Thymus (tissue), 11 donors: Measurements from ENCODE around the gene ZNF512. TPM values are rescaled to one million over a fixed set of nuclear protein-coding genes. Genes with fewer than 3 reads are reported as not detected.

Experiments
- DNase-seq, 9 donors: peaks; one replicate each; pipeline ENCODE4 v3.0.0-alpha.2; 2013; ENCODE audit warnings: low spot score in 9 of 9, low read depth in 6 of 9, missing footprints in 1 of 9
- H3K27ac ChIP-seq, 2 donors: one replicate each; pipeline ENCODE4 v1.5.1; 2013; ENCODE audit warnings: control low read depth in 1 of 2, low read depth in 1 of 2, low read length in 1 of 2, mild to moderate bottlenecking in 1 of 2, moderate library complexity in 1 of 2
- H3K27me3 ChIP-seq, 2 donors: one replicate each; pipeline ENCODE4 v1.5.1; 2013; ENCODE audit warnings: low read length in 1 of 2; ENCODE audit not compliant: control insufficient read depth in 2 of 2, insufficient read depth in 1 of 2
- H3K36me3 ChIP-seq, 2 donors: one replicate each; pipeline ENCODE4 v1.5.1; 2013; ENCODE audit warnings: low read length in 1 of 2, mild to moderate bottlenecking in 1 of 2, moderate library complexity in 1 of 2; ENCODE audit not compliant: control insufficient read depth in 2 of 2, insufficient read depth in 2 of 2
- H3K4me1 ChIP-seq, 2 donors: one replicate each; pipeline ENCODE4 v1.5.1; 2013; ENCODE audit warnings: low read length in 2 of 2; ENCODE audit not compliant: control insufficient read depth in 2 of 2, insufficient read depth in 2 of 2
- H3K4me3 ChIP-seq, 2 donors: one replicate each; pipeline ENCODE4 v1.5.1; 2013; ENCODE audit warnings: low read length in 2 of 2, control low read depth in 1 of 2, mild to moderate bottlenecking in 1 of 2
- H3K9me3 ChIP-seq, 2 donors: one replicate each; pipeline ENCODE4 v1.5.1; 2013; ENCODE audit warnings: low read length in 1 of 2, mild to moderate bottlenecking in 1 of 2; ENCODE audit not compliant: control insufficient read depth in 2 of 2, insufficient read depth in 1 of 2
- WGBS: extraction: QIAGEN DNeasy Blood & Tissue Kit; methylation state at CpG from one replicate; pipeline ENCODE4 v1.1.7; 2013; 5-methylcytosine and 5-hydroxymethylcytosine counted together
- polyA plus RNA-seq: library from polyadenylated mRNA; stranded (reverse); fragments of 200-250 nt; gene quantifications from one replicate; pipeline ENCODE4 v1.2.3, GENCODE V29; 2013
- total RNA-seq: library from RNA; stranded (reverse); fragments of 120-200 nt; gene quantifications from one replicate; pipeline ENCODE4 v1.2.4, GENCODE V29; 2013
- donor health status: healthy.

Gene ZNF512
- total and polyA plus RNA-seq, 2 donors = 33.6 to 41.6 TPM

- Histone ChIP-seq H3K27me3 (no peaks in the 10 kb centered on the region), H3K4me1 (no peaks in the 10 kb centered on the region), H3K36me3 (no peaks in the 10 kb centered on the region), H3K9me3 (no peaks in the 10 kb centered on the region), H3K4me3 (no peak overlapping the region), H3K27ac (no peak overlapping the region)
- WGBS = 87% methylated on average over 6 of the region's 6 CpGs
- DNase-seq = no peak
Observed at GRCh38 chr2:27572998-27573429, 9.8 kb upstream of the ZNF512 start.

GRCh38 chr2:27573452-27573851, 9.4 kb upstream of the ZNF512 start:
- WGBS = 71% methylated on average over 3 of the region's 3 CpGs
- no peak for DNase-seq

DNA sequence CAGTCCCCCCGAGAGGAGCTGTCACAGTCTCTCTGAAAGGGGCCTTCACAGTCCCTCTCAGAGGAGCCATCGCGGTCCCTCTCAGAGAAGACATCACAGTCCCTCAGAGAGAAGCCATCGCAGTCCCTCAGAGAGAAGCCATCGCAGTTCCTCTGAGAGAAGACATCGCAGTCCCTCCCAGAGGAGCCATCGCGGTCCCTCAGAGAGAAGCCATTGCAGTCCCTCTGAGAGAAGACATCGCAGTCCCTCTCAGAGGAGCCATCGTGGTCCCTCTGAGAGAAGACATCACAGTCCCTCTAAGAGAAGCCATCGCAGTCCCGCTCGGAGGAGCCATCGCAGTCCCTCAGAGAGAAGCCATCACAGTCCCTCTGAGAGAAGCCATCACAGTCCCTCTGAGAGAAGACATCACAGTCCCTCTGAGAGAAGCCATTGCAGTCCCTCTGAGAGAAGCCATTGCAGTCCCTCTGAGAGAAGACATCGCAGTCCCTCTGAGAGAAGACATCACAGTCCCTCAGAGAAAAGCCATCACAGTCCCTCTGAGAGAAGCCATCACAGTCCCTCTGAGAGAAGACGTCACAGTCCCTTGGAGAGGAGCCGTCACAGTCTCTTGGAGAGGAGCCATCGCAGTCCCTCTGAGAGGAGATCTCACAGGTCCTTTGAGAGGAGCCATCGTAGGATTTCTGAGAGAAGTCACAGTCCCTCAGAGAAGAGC, 1.3 kb upstream of the ZNF512 start:
- no peaks in the 10 kb centered on the region for H3K36me3 ChIP-seq
- H3K9me3 ChIP-seq = no peaks in the 10 kb centered on the region
- no peaks in the 10 kb centered on the region for H3K27me3 ChIP-seq
- no peak for DNase-seq
- H3K27ac ChIP-seq = no peak overlapping the region
- peaks cover 14 to 20% of the 10 kb centered on the region in 2 donors for H3K4me1 ChIP-seq
- WGBS = 99% methylated on average over 19 of the region's 19 CpGs
- no peak overlapping the region for H3K4me3 ChIP-seq

More at GRCh38 chr2:27573452-27573851, 9.4 kb upstream of the ZNF512 start:
- Histone ChIP-seq H3K27me3 (no peaks in the 10 kb centered on the region), H3K36me3 (no peaks in the 10 kb centered on the region), H3K9me3 (no peaks in the 10 kb centered on the region), H3K4me3 (no peak overlapping the region), H3K27ac (no peak overlapping the region), H3K4me1 (no peaks in the 10 kb centered on the region)

GRCh38 chr2:27582129-27582694, 630 bp upstream of the ZNF512 start:
- Histone ChIP-seq H3K36me3 (no peaks in the 10 kb centered on the region), H3K27ac (peak overlapping the region; percentile 44 to 46), H3K4me1 (peaks cover 14 to 20% of the 10 kb centered on the region in 2 donors), H3K4me3 (peak overlapping the region; percentile 74 to 96), H3K9me3 (no peaks in the 10 kb centered on the region), H3K27me3 (no peaks in the 10 kb centered on the region)
- 93% methylated on average over 16 of the region's 16 CpGs for WGBS
- DNase-seq = peak in 1 of 9 donors; percentile 26

DNA sequence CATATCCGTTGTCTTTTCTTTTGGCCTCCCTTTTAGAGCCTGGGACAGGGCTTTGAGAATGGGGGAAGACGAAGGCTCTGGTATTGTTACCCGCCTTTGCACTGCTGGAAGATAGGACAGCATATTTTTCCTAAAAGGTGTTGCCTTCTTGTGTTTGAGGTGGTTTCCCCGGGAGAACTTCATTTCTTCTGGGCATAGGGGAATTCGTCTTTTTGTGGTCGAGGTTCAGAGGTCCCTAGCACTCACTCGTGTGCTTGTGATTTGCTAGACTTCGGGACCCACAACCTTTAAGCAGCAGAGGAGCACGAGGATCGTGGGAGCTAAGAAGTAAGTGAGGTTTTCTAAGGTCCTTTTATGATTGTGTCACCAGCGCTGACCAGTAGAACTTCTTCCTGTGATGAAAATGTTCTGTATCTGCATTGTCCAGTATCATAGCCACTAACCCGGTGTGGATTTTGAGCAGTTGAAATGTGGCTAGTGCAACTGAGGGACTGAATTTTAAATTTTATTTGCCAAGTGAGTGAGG, 611 bp downstream of the ZNF512 start:
- Histone ChIP-seq H3K9me3 (no peaks in the 10 kb centered on the region), H3K4me3 (peak overlapping the region; percentile 74 to 96), H3K36me3 (no peaks in the 10 kb centered on the region), H3K4me1 (peaks cover 14 to 20% of the 10 kb centered on the region in 2 donors), H3K27ac (peak overlapping the region; percentile 44 to 87), H3K27me3 (no peaks in the 10 kb centered on the region)
- peak in 3 of 9 donors; percentile 4 to 11 (median 8) for DNase-seq
- 7% methylated on average over 12 of the region's 12 CpGs for WGBS

DNA sequence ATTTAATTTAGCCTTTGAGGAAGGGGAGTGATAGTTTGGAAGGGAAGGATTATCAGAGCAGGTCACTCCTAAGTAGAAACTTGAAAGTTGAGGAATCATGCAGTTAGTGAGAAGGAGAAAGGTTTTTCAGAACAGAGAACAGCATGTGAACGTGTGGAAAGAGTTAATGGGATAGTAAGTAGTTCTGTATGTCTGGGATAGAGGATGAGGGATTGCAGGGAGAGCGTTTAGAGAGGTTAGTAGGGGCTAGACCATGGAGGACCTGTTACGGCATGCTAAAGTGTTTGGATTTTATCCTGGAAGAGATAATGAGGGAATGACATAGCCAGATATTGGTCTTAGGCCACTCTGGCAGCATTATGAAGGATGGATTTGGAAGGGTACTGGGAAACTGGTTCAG, 1.8 kb downstream of the ZNF512 start:
- 96% methylated on average over 3 of the region's 3 CpGs for WGBS
- no peak overlapping the region for H3K4me3 ChIP-seq
- H3K27me3 ChIP-seq = no peaks in the 10 kb centered on the region
- H3K4me1 ChIP-seq = peaks cover 14 to 20% of the 10 kb centered on the region in 2 donors
- DNase-seq = no peak
- no peak overlapping the region for H3K27ac ChIP-seq
- H3K9me3 ChIP-seq = no peaks in the 10 kb centered on the region
- no peaks in the 10 kb centered on the region for H3K36me3 ChIP-seq

- H3K27ac ChIP-seq = no peak overlapping the region
- no peaks in the 10 kb centered on the region for H3K27me3 ChIP-seq
- no peaks in the 10 kb centered on the region for H3K36me3 ChIP-seq
- H3K9me3 ChIP-seq = peaks cover 1 to 15% of the 10 kb centered on the region in 2 donors
- WGBS = 96% methylated on average over 2 of the region's 2 CpGs
- peaks cover 14 to 20% of the 10 kb centered on the region in 2 donors for H3K4me1 ChIP-seq
- no peak for DNase-seq
- H3K4me3 ChIP-seq = no peak overlapping the region
Observed at GRCh38 chr2:27587025-27587424, 4.2 kb downstream of the ZNF512 start.

GRCh38 chr2:27588308-27588707, 5.5 kb downstream of the ZNF512 start:
- Histone ChIP-seq H3K4me3 (no peak overlapping the region), H3K27me3 (no peaks in the 10 kb centered on the region), H3K9me3 (peaks cover 2 to 27% of the 10 kb centered on the region in 2 donors), H3K27ac (no peak overlapping the region), H3K4me1 (peaks cover 12 to 14% of the 10 kb centered on the region in 2 donors), H3K36me3 (peaks cover 0 to 2% of the 10 kb centered on the region in 2 donors)
- over 99% methylated on average over 2 of the region's 2 CpGs for WGBS
- DNase-seq = no peak

- WGBS = 95% methylated on average over 3 of the region's 3 CpGs
- Histone ChIP-seq H3K36me3 (peaks cover 2 to 9% of the 10 kb centered on the region in 2 donors), H3K4me1 (no peaks in the 10 kb centered on the region), H3K9me3 (peaks cover 5 to 46% of the 10 kb centered on the region in 2 donors), H3K27me3 (no peaks in the 10 kb centered on the region), H3K27ac (no peak overlapping the region), H3K4me3 (no peak overlapping the region)
- no peak for DNase-seq
Observed at GRCh38 chr2:27591745-27592144, 8.9 kb downstream of the ZNF512 start.
